HEK293T (cell line): ENCODE measurements around the gene DAPK1.

Source experiments
- CTCF ChIA-PET: fragments of 350-600 bp; formaldehyde crosslinking; extraction: SDS; loops from one replicate; lab custom pipeline; 2021; ENCODE audit warnings: antibody characterized with exemption, inconsistent platforms; lab: Yijun Ruan, JAX
- POLR2A ChIA-PET: fragments of 350-600 bp; formaldehyde crosslinking; extraction: SDS; loops from one replicate; lab custom pipeline; 2020; ENCODE audit warnings: antibody characterized with exemption, inconsistent platforms; lab: Yijun Ruan, JAX
- DNase-seq: peaks from one replicate; pipeline ENCODE4 v3.0.0; 2012; ENCODE audit warnings: mixed read lengths; ENCODE audit errors: extremely low spot score
- ARNT ChIP-seq: fragments of 450-650 bp; IDR thresholded peaks from 2 replicates; pipeline ENCODE4 v1.6.1; 2017; ENCODE audit warnings: mild to moderate bottlenecking
- BHLHE40 ChIP-seq: fragments of 450-650 bp; IDR thresholded peaks from 2 replicates; pipeline ENCODE4 v1.6.1; 2016; ENCODE audit warnings: mild to moderate bottlenecking, moderate library complexity, borderline replicate concordance
- CTBP1 ChIP-seq: fragments of 450-650 bp; IDR thresholded peaks from 2 replicates; pipeline ENCODE4 v1.6.1; 2016; ENCODE audit warnings: borderline replicate concordance
- ELF4 ChIP-seq: fragments of 450-650 bp; IDR thresholded peaks from 2 replicates; pipeline ENCODE4 v1.6.1; 2017; ENCODE audit warnings: antibody characterized with exemption
- FOXA1 ChIP-seq: fragments of 450-650 bp; IDR thresholded peaks from 2 replicates; pipeline ENCODE4 v1.6.1; 2016; ENCODE audit warnings: mild to moderate bottlenecking
- FOXK2 ChIP-seq: fragments of 450-650 bp; IDR thresholded peaks from 2 replicates; pipeline ENCODE4 v1.6.1; 2016; ENCODE audit warnings: mild to moderate bottlenecking
- FOXM1 ChIP-seq: fragments of 450-650 bp; IDR thresholded peaks from 2 replicates; pipeline ENCODE4 v1.6.1; 2017; ENCODE audit warnings: mild to moderate bottlenecking, borderline replicate concordance
- HDGF ChIP-seq: fragments of 450-650 bp; IDR thresholded peaks from 2 replicates; pipeline ENCODE4 v1.6.1; 2017; ENCODE audit warnings: antibody characterized with exemption, borderline replicate concordance
- L3MBTL2 ChIP-seq: fragments of 450-650 bp; conservative IDR thresholded peaks from 2 replicates; pipeline ENCODE4 v1.6.1; 2016; ENCODE audit warnings: mild to moderate bottlenecking
- LEF1 ChIP-seq: fragments of 450-650 bp; IDR thresholded peaks from 2 replicates; pipeline ENCODE4 v1.6.1; 2017; ENCODE audit warnings: mild to moderate bottlenecking, borderline replicate concordance
- NFRKB ChIP-seq: fragments of 450-650 bp; IDR thresholded peaks from 2 replicates; pipeline ENCODE4 v1.6.1; 2016; ENCODE audit warnings: mild to moderate bottlenecking, moderate library complexity
- PKNOX1 ChIP-seq: fragments of 450-650 bp; IDR thresholded peaks from 2 replicates; pipeline ENCODE4 v1.6.1; 2016
- SP1 ChIP-seq: fragments of 450-650 bp; IDR thresholded peaks from 2 replicates; pipeline ENCODE4 v1.6.1; 2017
- SUZ12 ChIP-seq: fragments of 450-650 bp; IDR thresholded peaks from 2 replicates; pipeline ENCODE4 v1.6.1; 2016; ENCODE audit warnings: mild to moderate bottlenecking
- TARDBP ChIP-seq: fragments of 450-650 bp; IDR thresholded peaks from 2 replicates; pipeline ENCODE4 v1.6.1; 2016
- ZNF384 ChIP-seq: fragments of 450-650 bp; IDR thresholded peaks from 2 replicates; pipeline ENCODE4 v1.6.1; 2016

Gene DAPK1

DNA sequence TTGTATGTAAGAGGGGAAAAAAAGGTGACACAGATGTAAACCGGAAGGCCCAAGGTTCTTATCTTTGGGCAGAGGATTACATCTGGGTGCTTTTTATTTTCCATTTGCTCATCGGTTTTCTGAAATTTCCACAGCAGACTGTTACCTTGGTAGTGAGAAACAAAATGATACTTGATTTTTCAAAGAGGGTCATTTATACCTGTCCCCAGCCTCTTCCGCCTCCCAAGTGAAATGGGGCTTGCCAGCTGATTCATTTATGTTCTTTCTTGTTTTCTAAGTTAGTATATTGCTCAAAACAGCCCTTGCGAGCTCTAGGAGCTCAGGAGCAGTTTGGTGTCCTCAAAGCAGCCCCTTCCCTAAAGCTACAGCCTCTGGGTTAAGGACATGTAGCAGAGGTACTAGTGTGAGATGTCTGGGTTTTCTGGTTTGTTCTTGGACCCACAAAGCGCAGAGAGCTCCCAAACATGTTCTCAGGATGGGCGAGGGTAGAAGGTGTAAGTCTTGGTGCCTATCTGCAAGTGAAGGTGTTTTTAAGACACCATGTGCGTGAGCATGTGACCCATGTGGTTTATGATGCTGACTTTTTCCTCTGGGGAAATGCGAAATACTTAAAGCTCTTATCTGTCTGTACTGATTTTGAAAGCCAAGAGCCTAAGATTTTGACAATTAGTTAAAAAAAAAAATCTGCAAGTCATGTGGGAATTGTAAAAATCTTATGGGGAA lies 38.3 kb downstream of the DAPK1 start:
- DNase-seq, result no peak
- no peak for TF ChIP-seq HDGF
- TF ChIP-seq L3MBTL2, result 0 out of 2 replicates have a peak, but pooled peaks have one; percentile 39
- POLR2A ChIA-PET, result no interaction called here
- CTCF ChIA-PET, result interaction anchor here (0.6 kb wide), 1 partner anchor 148 kb away, joined by 3 read pairs; no protein-coding TSS in a partner anchor

- TF ChIP-seq L3MBTL2, result no peak
- no peak for TF ChIP-seq SP1
- TF ChIP-seq SUZ12, result no peak
- no peak for TF ChIP-seq CTBP1
- TF ChIP-seq HDGF, result no peak
- no peak for TF ChIP-seq BHLHE40
- TF ChIP-seq FOXM1, result no peak
- no peak for TF ChIP-seq ARNT
- TF ChIP-seq FOXA1, result no peak
- TF ChIP-seq PKNOX1, result no peak
- TF ChIP-seq FOXK2, result no peak
- no peak for TF ChIP-seq ZNF384
- POLR2A ChIA-PET, result no interaction called here
- no peak for DNase-seq
- CTCF ChIA-PET, result no interaction called here
Observed at GRCh38 chr9:87537625-87538024, 40.0 kb downstream of the DAPK1 start.

GRCh38 chr9:87540444-87541105 lies 42.9 kb downstream of the DAPK1 start:
- TF ChIP-seq SP1 (no peak), PKNOX1 (no peak), ELF4 (no peak), FOXA1 (no peak), NFRKB (no peak), TARDBP (no peak), FOXM1 (no peak), ARNT (no peak), HDGF (no peak), BHLHE40 (no peak), CTBP1 (no peak), L3MBTL2 (no peak), ZNF384 (no peak), SUZ12 (no peak), LEF1 (no peak), FOXK2 (no peak)
- no peak for DNase-seq
- CTCF ChIA-PET, result no interaction called here
- POLR2A ChIA-PET, result no interaction called here

DNA sequence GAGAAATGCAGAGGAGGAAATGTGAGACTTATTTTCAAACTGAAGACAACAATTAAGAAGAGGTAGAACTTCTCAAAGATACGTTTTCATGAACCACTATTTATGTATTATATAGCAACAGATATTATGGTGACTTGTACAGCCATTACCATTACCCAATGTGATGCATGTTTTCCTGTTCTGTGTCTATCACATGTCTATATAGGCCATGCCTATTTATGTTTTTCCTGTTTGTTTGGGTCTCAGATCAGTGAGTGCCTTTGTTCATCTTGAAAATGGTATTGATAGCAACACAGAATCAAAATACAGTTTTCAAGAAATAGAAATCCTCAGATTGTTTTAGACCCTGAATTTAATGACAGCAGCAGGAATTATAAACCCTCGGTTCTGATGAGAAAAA lies 44.0 kb downstream of the DAPK1 start:
- no peak for DNase-seq
- TF ChIP-seq SP1 (no peak), FOXA1 (no peak)
- ChIA-PET CTCF (no interaction called here), POLR2A (no interaction called here)

- no peak for TF ChIP-seq ZNF384
- TF ChIP-seq ARNT, result no peak
- TF ChIP-seq SUZ12, result no peak
- TF ChIP-seq PKNOX1, result no peak
- no peak for TF ChIP-seq L3MBTL2
- TF ChIP-seq ELF4, result no peak
- TF ChIP-seq CTBP1, result no peak
- TF ChIP-seq SP1, result no peak
- ChIA-PET POLR2A (no interaction called here), CTCF (no interaction called here)
- no peak for DNase-seq
Observed at GRCh38 chr9:87542141-87542540, 44.5 kb downstream of the DAPK1 start.

GRCh38 chr9:87543251-87543650 lies 45.6 kb downstream of the DAPK1 start:
- POLR2A ChIA-PET, result no interaction called here
- TF ChIP-seq SP1, result no peak
- TF ChIP-seq FOXK2, result no peak
- no peak for TF ChIP-seq LEF1
- no peak for TF ChIP-seq CTBP1
- TF ChIP-seq TARDBP, result no peak
- no peak for TF ChIP-seq HDGF
- no peak for TF ChIP-seq FOXA1
- TF ChIP-seq SUZ12, result no peak
- TF ChIP-seq ZNF384, result no peak
- no peak for TF ChIP-seq FOXM1
- TF ChIP-seq BHLHE40, result no peak
- TF ChIP-seq PKNOX1, result no peak
- no peak for TF ChIP-seq L3MBTL2
- TF ChIP-seq ELF4, result no peak
- TF ChIP-seq NFRKB, result no peak
- no peak for TF ChIP-seq ARNT
- CTCF ChIA-PET, result no interaction called here
- no peak for DNase-seq
